Bronchial epithelial cell (primary cell): ENCODE data around the gene GOLGA1. TPM values are rescaled to one million over a fixed set of nuclear protein-coding genes. Genes with fewer than 3 reads are reported as not detected.
"Not testable (repeated sequence)": the region's sequence is repeated elsewhere in the genome, so short reads cannot be mapped to it uniquely, and the experiment has no call there.

ENCODE experiments used
- DNase-seq: peaks from one replicate; pipeline ENCODE4 v3.0.0-alpha.2; 2010; ENCODE audit warnings: low read depth
- FAIRE-seq: peaks from 2 replicates; lab custom pipeline; 2011; peaks lifted over from hg19 to GRCh38; lab: Jason Lieb, UNC
- H3K27me3 ChIP-seq: 2 replicates; pipeline ENCODE4 v1.5.1; 2011; ENCODE audit warnings: low read length; ENCODE audit not compliant: control insufficient read depth, insufficient read depth
- H3K36me3 ChIP-seq: 2 replicates; pipeline ENCODE4 v1.5.1; 2011; ENCODE audit warnings: low read length; ENCODE audit not compliant: control insufficient read depth, insufficient read depth
- H3K4me3 ChIP-seq: 2 replicates; pipeline ENCODE4 v1.5.1; 2011; ENCODE audit warnings: mild to moderate bottlenecking, low read depth, low read length, control low read depth
- total RNA-seq: library from RNA; depleted of rRNA; stranded (reverse); fragments of >200 nt; gene quantifications from 2 replicates; pipeline ENCODE4 v1.2.1, GENCODE V29; 2014
- TF ChIP-seq, protein P1 (sequence below): IDR thresholded peaks from 2 replicates; pipeline ENCODE4 v1.5.1; 2011; ENCODE audit warnings: mild to moderate bottlenecking, moderate library complexity, low read length, control low read depth, inconsistent platforms; ENCODE audit not compliant: insufficient read depth, severe bottlenecking

GOLGA1 gene
- total RNA-seq, 1 donor from 2014 or later = 7.9 TPM

- FAIRE-seq (no peak), DNase-seq (no peak)
- no peaks in the 10 kb centered on the region for H3K27me3 ChIP-seq
- TF ChIP-seq, protein P1, sequence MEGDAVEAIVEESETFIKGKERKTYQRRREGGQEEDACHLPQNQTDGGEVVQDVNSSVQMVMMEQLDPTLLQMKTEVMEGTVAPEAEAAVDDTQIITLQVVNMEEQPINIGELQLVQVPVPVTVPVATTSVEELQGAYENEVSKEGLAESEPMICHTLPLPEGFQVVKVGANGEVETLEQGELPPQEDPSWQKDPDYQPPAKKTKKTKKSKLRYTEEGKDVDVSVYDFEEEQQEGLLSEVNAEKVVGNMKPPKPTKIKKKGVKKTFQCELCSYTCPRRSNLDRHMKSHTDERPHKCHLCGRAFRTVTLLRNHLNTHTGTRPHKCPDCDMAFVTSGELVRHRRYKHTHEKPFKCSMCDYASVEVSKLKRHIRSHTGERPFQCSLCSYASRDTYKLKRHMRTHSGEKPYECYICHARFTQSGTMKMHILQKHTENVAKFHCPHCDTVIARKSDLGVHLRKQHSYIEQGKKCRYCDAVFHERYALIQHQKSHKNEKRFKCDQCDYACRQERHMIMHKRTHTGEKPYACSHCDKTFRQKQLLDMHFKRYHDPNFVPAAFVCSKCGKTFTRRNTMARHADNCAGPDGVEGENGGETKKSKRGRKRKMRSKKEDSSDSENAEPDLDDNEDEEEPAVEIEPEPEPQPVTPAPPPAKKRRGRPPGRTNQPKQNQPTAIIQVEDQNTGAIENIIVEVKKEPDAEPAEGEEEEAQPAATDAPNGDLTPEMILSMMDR = no peak
- no peaks in the 10 kb centered on the region for H3K36me3 ChIP-seq
- H3K4me3 ChIP-seq = no peak overlapping the region
Observed at GRCh38 chr9:124972241-124972770, 31.4 kb upstream of the GOLGA1 start.

DNA sequence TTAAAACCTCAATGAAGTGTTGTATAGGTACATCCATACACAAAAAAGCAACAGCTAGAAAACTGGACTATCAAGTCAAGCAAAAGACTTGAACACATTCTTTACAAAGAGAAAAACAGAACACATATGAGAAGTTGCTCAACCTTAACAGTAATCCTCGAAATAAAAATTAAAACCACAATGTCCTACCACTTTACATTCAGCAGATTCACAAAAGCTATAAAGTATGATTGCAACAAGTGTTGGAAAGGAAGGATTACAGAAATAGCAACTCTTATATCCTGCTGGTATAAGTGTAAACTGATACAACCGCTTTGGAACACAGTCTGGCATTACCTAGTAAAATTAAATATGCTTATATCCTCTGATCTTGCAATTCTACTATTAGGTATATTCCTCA is 28.5 kb upstream of the GOLGA1 start:
- H3K27me3 ChIP-seq = no peaks in the 10 kb centered on the region
- FAIRE-seq (no peak), DNase-seq (no peak)
- TF ChIP-seq, protein P1 = no peak
- no peak overlapping the region for H3K4me3 ChIP-seq
- no peaks in the 10 kb centered on the region for H3K36me3 ChIP-seq

- TF ChIP-seq, protein P1 = no peak
Observed at GRCh38 chr9:124968238-124968637, 27.4 kb upstream of the GOLGA1 start.

DNA sequence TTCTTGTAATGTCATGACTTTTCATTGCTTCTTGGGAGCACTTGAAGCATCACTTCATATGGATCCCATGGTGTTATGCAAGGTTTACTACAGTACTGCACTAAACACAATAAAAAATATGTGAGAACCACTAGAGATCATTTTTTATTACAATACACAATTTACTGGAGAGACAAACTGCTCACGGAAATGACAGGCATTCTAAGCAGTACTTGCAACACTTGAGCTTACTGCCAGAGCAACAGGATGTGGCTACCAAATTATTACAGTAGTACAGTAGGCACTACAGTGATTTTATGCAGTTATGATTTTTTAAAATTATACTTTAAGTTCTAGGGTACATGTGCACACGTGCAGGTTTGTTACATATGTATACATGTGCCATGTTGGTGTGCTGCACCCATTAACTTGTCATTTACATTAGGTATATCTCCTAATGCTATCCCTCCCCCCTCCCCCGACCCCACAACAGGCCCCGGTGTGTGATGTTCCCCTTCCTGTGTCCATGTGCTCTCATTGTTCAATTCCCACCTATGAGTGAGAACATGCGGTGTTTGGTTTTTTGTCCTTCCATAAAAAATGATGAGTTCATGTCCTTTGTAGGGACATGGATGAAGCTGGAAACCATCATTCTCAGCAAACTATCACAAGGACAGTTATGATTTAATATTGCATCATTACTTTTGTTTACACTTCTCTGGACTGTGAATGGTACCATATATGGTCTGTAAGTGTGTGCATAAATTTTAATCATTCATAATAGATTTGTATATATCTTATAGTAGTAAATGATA is 25.1 kb upstream of the GOLGA1 start:
- not testable (repeated sequence) for FAIRE-seq, H3K36me3 ChIP-seq, H3K4me3 ChIP-seq, H3K27me3 ChIP-seq, DNase-seq

More at GRCh38 chr9:124968238-124968637, 27.4 kb upstream of the GOLGA1 start:
- H3K36me3 ChIP-seq = no peaks in the 10 kb centered on the region
- no peak for DNase-seq
- no peaks in the 10 kb centered on the region for H3K27me3 ChIP-seq
- peak; percentile 88 for FAIRE-seq
- H3K4me3 ChIP-seq = no peak overlapping the region

- FAIRE-seq (no peak), DNase-seq (no peak)
- H3K4me3 ChIP-seq = no peak overlapping the region
- TF ChIP-seq, protein P1 = no peak
- no peaks in the 10 kb centered on the region for H3K36me3 ChIP-seq
- H3K27me3 ChIP-seq = no peaks in the 10 kb centered on the region
Observed at GRCh38 chr9:124964604-124965003, 23.7 kb upstream of the GOLGA1 start.

DNA sequence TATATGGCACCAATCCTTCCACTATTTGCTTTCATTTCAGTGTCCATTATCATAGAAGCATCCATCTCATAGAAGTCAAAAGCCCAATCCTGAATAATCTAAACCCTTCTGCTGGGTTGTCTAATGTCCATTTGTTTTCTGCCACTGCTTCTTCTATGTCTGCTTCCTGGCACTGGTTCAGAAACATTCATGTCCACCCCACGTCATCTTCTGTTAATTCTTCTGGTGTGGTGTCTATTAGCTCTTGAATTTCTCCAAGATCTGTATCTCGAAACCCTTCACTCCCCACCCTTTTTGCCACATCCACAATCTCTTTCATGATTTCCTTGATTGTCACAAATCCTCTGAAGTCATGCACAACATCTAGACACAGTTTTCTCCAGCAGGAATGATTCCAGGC is 23.2 kb upstream of the GOLGA1 start:
- H3K4me3 ChIP-seq = no peak overlapping the region
- FAIRE-seq = no peak
- DNase-seq = no peak
- no peaks in the 10 kb centered on the region for H3K36me3 ChIP-seq
- no peaks in the 10 kb centered on the region for H3K27me3 ChIP-seq
- TF ChIP-seq, protein P1 = no peak
